Measurements from ENCODE around the gene ASIC4. TPM values are rescaled to one million over a fixed set of nuclear protein-coding genes. Genes with fewer than 3 reads are reported as not detected.

The ASIC4 gene
- total RNA-seq, 1 experiment from 2014 or later: 2.1 TPM

GRCh38 chr2:219542931-219543595 is 28.8 kb downstream of the ASIC4 start:
- peak; percentile 33 for ATAC-seq
- no peak for TF ChIP-seq FOSL1 (IDR thresholded peaks at IDR 0.05; ENCODE audit: low read depth)
- TF ChIP-seq SIN3A (IDR thresholded peaks at IDR 0.05; ENCODE audit: low read depth): no peak
- no peak for TF ChIP-seq ZNF274 (IDR thresholded peaks at IDR 0.05; ENCODE audit: low read depth, low read length)
- no peak for TF ChIP-seq ELF1 (IDR thresholded peaks at IDR 0.05; ENCODE audit: borderline replicate concordance, low read depth)
- TF ChIP-seq EZH2 (IDR thresholded peaks at IDR 0.05): no peak
- TF ChIP-seq CEBPB (IDR thresholded peaks at IDR 0.05; ENCODE audit: low read depth): no peak
- TF ChIP-seq TCF7L2 (IDR thresholded peaks at IDR 0.05; ENCODE audit: borderline replicate concordance, extremely low read depth, insufficient read depth, insufficient read length): no peak
- TF ChIP-seq POLR2A (IDR thresholded peaks at IDR 0.05; ENCODE audit: borderline replicate concordance, extremely low read depth, insufficient read depth, insufficient read length): peak; percentile 35
- TF ChIP-seq EGR1 (IDR thresholded peaks at IDR 0.05; ENCODE audit: low read depth): no peak
- peak; percentile 93 for TF ChIP-seq ZFX (IDR thresholded peaks at IDR 0.05)
- ChIA-PET POLR2A (interaction anchor here (1.3 to 1.4 kb wide), 2 partner anchors 18 to 146 kb away, joined by 4 to 7 read pairs; no protein-coding TSS in a partner anchor), CTCF (interaction anchor here (1.3 to 2.1 kb wide), 3 partner anchors 9 to 146 kb away, joined by 3 to 8 read pairs (median 7); no protein-coding TSS in a partner anchor), RAD21 (ENCODE audit: low non-redundant PET in 1 of 2, low total read pairs in 2 of 2, uncharacterized antibody in 2 of 2, unreplicated experiment in 2 of 2) (interaction anchor here (0.6 to 1.1 kb wide), 2 partner anchors 9 to 51 kb away, joined by 4 to 6 read pairs; no protein-coding TSS in a partner anchor)
- Histone ChIP-seq H3K4me1 (ENCODE audit: control insufficient read depth in 1 of 2, insufficient read depth in 2 of 2, low read length in 2 of 2) (peaks cover 7 to 54% of the 10 kb centered on the region in 2 experiments), H3K9ac (ENCODE audit: low read length) (peak overlapping the region; percentile 95), H3K79me2 (ENCODE audit: insufficient read depth, low read length) (peaks cover 49% of the 10 kb centered on the region), H2AFZ (ENCODE audit: low read depth, low read length, poor library complexity, severe bottlenecking) (no peak overlapping the region), H3K4me2 (ENCODE audit: low read length) (peak overlapping the region; percentile 98), H3K36me3 (ENCODE audit: control insufficient read depth in 1 of 2, insufficient read depth in 2 of 2, low read length in 2 of 2) (peaks cover 2 to 28% of the 10 kb centered on the region in 2 experiments; a peak in 3 of 4 replicates), H3K4me3 (replicated peaks in 1 of 2; ENCODE audit: low read depth in 1 of 2, low read length in 2 of 2) (peak overlapping the region; percentile 75 to 99), H3K9me2 (ENCODE audit: insufficient read depth) (no peaks in the 10 kb centered on the region), H3K27ac (ENCODE audit: low read depth, low read length) (peak overlapping the region; percentile 97), H3K27me3 (ENCODE audit: insufficient read depth, low read length) (no peaks in the 10 kb centered on the region), H4K20me1 (ENCODE audit: insufficient read depth) (peaks cover 6% of the 10 kb centered on the region; the same call in 1 of the 2 replicates), H3K9me3 (ENCODE audit: control insufficient read depth in 1 of 2, insufficient read depth in 1 of 2, low read depth in 1 of 2, low read length in 2 of 2) (no peaks in the 10 kb centered on the region)
- no TSS peak for BruUV-seq (replicated peaks)
- intact Hi-C loops (cut with micrococcal nuclease): loop anchor here (2.0 to 5.0 kb wide), 3 partner anchors 56 to 481 kb away; partner anchors contain the start of genes IHH and SLC4A3
- DNase-seq (ENCODE audit: low read depth, low spot score): no peak
